Dermis blood vessel endothelial cell (primary cell): ENCODE results near the gene CLTCL1. TPM values are rescaled to one million over a fixed set of nuclear protein-coding genes. Genes with fewer than 3 reads are reported as not detected.

Experiments used
- DNase-seq: peaks from one replicate; pipeline ENCODE4 v3.0.0; 2010
- total RNA-seq: library from RNA; depleted of rRNA; stranded (reverse); fragments of >200 nt; gene quantifications from 2 replicates; pipeline ENCODE4 v1.2.3, GENCODE V29; 2014

The CLTCL1 gene
- total RNA-seq, 1 donor from 2014 or later = 4.9 TPM

- no peak for DNase-seq
Observed at GRCh38 chr22:19149047-19149883, 142.3 kb downstream of the CLTCL1 start.

GRCh38 chr22:19148417-19149046 lies 143.0 kb downstream of the CLTCL1 start:
- no peak for DNase-seq

- no peak for DNase-seq
Observed at GRCh38 chr22:19147195-19147780, 144.2 kb downstream of the CLTCL1 start.

DNA sequence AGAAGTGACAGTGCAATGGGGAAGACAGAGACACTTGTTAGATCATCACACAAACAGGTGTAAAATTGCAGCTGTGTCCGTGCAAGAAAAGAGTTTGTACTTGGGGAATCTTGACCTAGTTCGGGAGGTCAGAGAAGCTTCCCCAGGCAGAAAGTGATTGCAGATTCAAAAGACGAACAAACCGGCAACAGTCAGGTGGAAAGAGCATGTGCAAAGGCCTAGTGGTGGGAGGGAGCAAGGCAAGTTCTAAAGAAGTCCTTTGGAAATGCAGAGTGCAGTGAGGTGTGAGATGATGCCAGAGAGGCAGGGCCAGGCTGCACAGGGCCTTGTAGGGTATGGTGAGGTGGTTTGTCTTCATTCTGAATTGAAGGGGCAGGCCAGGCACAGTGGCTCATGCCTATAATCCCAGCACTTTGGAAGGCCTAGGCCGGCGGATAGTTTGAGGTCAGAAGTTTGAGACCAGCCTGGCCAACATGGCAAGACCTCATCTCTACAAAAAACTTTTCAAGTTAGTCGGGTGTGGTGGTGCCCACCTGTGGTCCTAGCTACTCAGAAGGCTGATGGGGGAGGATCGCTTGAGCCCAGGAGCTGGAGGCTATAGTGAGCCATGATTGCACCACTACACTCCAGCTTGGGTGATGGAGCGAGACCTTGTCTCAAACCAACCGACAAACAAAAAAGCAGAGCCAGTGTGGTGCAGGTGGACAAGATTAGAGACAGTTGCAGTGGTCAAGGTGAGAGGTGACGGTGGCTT lies 145.1 kb downstream of the CLTCL1 start:
- DNase-seq = no peak

- DNase-seq = peak; percentile 28
Observed at GRCh38 chr22:19143967-19144400, 147.5 kb downstream of the CLTCL1 start.

GRCh38 chr22:19143212-19143611 lies 148.3 kb downstream of the CLTCL1 start:
- no peak for DNase-seq

DNA sequence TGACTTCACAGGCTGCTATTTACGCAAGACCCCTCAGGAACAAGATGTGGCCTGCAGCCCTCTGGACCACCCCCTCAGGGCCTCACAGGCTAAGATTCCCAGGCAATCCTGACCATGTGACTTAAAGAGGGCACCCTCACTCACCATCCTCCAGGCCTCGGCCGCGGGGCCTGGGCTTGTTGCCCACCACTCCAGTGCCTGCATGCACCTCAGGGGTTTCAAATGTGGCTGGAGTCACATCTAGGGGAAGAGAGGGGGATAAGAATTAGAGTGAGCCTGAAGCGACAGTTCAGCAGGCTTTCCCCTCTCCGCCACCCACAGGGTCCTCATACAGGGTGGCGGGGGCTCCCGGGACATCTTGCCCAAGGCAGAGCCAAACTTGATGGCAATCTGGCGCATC lies 149.1 kb downstream of the CLTCL1 start:
- DNase-seq = no peak

- DNase-seq = no peak
Observed at GRCh38 chr22:19139974-19140373, 151.5 kb downstream of the CLTCL1 start.

GRCh38 chr22:19139001-19139356 lies 152.5 kb downstream of the CLTCL1 start:
- DNase-seq = no peak

GRCh38 chr22:19138217-19139000 lies 153.1 kb downstream of the CLTCL1 start:
- DNase-seq = no peak

DNA sequence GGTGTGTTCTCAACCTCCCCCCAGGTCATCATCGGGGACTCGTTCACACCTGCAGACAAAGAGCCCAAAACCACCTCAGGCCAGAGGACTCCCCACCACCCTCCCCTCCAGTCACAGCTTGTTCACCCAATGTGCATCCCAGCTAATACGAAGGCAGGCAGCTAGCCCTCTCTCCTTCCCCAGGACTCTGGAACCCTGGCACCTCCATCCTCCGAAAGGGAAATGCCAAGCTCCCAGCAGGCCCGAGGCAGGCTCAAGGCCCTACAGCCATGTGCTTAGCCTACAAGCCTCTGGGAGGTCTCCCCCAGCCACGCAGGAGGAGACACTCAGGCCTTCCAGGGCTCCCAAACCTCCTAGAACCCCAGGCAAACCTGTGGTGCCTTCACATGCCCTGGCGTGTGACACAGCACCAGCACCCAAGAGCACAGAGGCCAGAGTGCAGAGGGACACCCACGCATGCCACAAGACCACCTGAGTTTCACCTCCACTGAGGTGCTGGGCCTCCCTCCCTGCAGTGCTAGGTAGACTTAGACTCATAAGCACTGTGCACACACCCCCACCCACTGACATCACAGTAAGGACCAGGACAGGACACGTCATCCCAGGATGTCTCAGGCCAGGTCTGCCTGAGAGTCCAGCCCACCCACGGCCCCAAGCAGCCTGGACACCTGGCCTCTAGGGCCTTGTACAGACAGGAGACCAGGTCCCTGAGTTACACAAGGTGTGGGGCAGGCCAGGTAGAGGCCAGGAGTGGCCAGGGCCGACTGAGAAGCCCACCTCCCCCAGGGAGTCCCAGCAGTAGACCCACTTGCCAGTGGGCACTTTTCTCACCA lies 153.9 kb downstream of the CLTCL1 start:
- DNase-seq = no peak

DNA sequence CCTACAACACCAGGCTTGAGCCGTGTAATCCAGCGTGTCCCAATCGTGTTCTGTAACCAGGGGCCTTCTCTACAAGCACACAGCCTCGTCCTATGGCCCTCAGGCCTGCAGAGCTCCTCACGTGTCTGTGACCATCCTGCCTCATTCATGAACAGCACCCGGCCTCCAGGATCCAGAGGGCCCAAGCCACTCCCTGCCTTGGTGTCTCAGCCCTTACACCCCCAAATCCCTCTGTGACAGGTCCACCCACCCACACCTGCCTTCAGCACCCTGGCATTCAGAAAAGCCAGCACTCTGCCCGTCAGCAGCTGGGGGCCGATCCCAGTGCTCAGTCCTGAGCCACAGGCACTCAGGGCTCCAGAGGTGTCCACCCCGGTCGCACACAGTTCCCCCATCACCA lies 154.6 kb downstream of the CLTCL1 start:
- no peak for DNase-seq

GRCh38 chr22:19134874-19135273 lies 156.6 kb downstream of the CLTCL1 start:
- no peak for DNase-seq

GRCh38 chr22:19134176-19134831 lies 157.2 kb downstream of the CLTCL1 start:
- DNase-seq = no peak

DNA sequence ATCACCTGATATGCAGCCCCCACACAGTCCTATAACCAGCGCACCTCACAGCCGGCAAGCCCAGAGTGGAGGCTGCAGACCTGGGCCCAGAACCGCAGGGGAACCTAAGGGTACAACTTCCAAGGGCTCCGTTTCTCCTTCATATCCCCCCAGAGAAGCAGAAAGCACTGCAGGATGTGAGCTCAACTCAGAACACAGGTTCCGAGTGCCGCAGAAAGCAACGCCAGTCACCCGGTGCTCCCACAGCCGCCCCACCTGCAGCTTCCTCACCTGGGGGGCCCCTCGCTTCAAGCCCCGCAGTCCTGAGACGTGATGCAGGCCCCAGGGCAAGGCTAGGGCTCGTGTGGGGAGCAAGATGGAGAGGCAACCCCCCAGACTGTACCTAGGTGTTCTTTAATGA lies 158.0 kb downstream of the CLTCL1 start:
- DNase-seq = no peak

- DNase-seq = no peak
Observed at GRCh38 chr22:19132693-19133400, 158.7 kb downstream of the CLTCL1 start.

DNA sequence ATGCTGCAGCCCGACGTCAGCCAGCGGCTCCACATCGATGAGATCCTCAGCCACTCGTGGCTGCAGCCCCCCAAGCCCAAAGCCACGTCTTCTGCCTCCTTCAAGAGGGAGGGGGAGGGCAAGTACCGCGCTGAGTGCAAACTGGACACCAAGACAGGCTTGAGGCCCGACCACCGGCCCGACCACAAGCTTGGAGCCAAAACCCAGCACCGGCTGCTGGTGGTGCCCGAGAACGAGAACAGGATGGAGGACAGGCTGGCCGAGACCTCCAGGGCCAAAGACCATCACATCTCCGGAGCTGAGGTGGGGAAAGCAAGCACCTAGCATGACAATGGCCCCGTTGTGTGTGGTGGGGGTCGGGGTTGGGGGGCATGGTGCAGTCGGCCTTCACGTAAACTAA lies 159.4 kb downstream of the CLTCL1 start:
- no peak for DNase-seq

DNA sequence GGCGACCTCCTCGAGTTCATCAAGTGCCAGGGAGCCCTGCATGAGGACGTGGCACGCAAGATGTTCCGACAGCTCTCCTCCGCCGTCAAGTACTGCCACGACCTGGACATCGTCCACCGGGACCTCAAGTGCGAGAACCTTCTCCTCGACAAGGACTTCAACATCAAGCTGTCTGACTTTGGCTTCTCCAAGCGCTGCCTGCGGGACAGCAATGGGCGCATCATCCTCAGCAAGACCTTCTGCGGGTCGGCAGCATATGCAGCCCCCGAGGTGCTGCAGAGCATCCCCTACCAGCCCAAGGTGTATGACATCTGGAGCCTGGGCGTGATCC lies 159.9 kb downstream of the CLTCL1 start:
- no peak for DNase-seq

GRCh38 chr22:19130959-19131684 lies 160.4 kb downstream of the CLTCL1 start, which contains the start of gene TSSK2:
TSSK2 (plus strand) TSS chr22:19131308; CDS start chr22:19131400, 92 bp downstream.
- DNase-seq = no peak
